Activated naive CD4-positive, alpha-beta T cell treated with anti-CD3 and anti-CD28 coated beads, Interleukin-2, amount 10 ng/mL, durations not matched to agents 7 days and 5 days (primary cell): ENCODE results near the gene STXBP5.

Experiments used
- CTCF ChIA-PET: fragments of 350-600 bp; sonication (Branson Sonifier 250); formaldehyde crosslinking; loops from one replicate; lab custom pipeline; 2021; ENCODE audit warnings: antibody characterized with exemption; lab: Charles Lee
- DNase-seq: peaks from one replicate; pipeline ENCODE4 v3.0.0-alpha.2; 2020
- H3K27ac Mint-ChIP-seq: one replicate; pipeline ENCODE4 v1.8.0; 2021; ENCODE audit warnings: mild to moderate bottlenecking, moderate library complexity, mixed read lengths
- H3K27me3 Mint-ChIP-seq: one replicate; pipeline ENCODE4 v1.8.0; 2021; ENCODE audit warnings: mild to moderate bottlenecking, mixed read lengths
- H3K36me3 Mint-ChIP-seq: one replicate; pipeline ENCODE4 v1.8.0; 2021; ENCODE audit warnings: mixed read lengths
- H3K4me1 Mint-ChIP-seq: one replicate; pipeline ENCODE4 v1.8.0; 2021; ENCODE audit warnings: mixed read lengths
- H3K4me3 Mint-ChIP-seq: one replicate; pipeline ENCODE4 v1.8.0; 2021; ENCODE audit warnings: mild to moderate bottlenecking, moderate library complexity, mixed read lengths
- H3K9me3 Mint-ChIP-seq: one replicate; pipeline ENCODE4 v1.8.0; 2021; ENCODE audit warnings: mixed read lengths

The STXBP5 gene

DNA sequence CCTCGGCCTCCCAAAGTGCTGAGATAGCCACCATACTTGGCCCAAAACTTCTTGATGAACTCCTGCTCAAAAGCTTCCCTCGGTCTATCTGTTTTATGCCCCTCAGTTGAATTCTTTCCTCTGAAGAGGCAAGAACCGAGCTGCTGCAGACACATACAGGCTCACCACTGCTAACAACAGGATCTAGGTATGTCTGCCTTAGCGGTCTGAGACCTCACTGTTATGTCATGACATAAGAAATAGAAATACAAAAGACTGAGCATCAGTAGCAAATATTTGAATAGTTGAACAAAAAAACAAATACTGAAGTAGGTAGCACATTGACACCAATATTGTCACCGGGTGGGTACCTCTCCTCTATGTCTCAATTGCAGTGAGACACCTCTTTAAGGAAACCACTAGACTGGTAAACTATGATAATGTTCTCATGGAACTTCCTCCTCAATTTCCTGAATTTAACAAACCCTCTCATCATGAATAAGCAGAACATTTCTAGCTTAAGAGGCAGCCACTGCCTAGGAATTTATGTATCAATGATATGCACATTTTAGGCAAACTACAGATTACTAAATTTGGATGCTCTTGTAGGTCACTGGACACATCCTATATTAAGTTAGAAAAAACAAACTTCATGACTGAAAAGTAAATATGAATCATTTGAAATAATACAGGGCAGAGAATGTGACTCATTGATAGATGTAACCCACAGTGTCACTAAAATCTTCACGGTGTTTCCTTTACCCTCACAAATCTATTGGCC lies 9.4 kb upstream of the STXBP5 start:
- H3K36me3 Mint-ChIP-seq = no peaks in the 10 kb centered on the region
- no peaks in the 10 kb centered on the region for H3K9me3 Mint-ChIP-seq
- DNase-seq = no peak
- no peak overlapping the region for H3K27ac Mint-ChIP-seq
- CTCF ChIA-PET = no interaction called here
- H3K4me1 Mint-ChIP-seq = peaks cover 16% of the 10 kb centered on the region
- no peaks in the 10 kb centered on the region for H3K27me3 Mint-ChIP-seq
- H3K4me3 Mint-ChIP-seq = no peak overlapping the region

DNA sequence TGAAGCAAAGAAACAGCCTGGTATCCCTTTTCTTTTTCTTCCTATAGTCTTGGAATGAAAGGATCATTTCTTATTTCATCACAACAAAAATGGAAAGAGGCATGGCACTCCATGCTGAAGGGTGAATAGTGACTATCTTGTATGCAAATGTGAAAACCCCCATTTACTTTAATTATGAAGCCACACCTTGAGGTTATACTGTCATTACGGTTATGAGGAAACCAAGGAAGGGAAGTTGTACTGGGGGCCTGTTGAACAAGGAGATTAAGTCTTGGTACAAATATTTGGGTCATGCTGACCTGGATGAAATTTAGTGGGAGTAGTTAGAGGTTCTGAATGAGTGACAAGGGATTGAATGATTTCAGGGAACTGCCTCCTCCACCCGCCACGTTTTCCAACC lies 8.7 kb upstream of the STXBP5 start:
- Mint-ChIP-seq H3K4me1 (peaks cover 16% of the 10 kb centered on the region), H3K36me3 (no peaks in the 10 kb centered on the region), H3K27me3 (no peaks in the 10 kb centered on the region), H3K27ac (no peak overlapping the region), H3K9me3 (no peaks in the 10 kb centered on the region), H3K4me3 (no peak overlapping the region)
- no peak for DNase-seq
- CTCF ChIA-PET = no interaction called here

DNA sequence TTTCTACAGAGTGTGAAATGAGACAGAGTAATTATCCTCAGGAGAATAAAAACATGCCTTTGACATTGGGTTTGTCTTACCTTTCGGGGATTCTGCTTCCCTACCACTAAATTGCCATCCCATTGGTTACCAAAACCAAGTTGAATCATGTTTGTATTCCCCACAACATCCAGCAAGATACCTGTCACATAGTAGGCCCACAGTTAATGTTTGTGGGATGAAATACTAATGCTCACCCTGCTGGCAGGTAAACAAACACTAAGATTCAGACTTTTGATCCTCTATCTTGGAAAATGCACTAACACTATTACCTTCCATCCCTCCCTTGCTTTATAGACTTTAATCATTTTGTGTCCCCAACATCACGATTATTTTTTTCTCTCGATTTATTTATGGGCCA lies 8.2 kb upstream of the STXBP5 start:
- H3K27me3 Mint-ChIP-seq = no peaks in the 10 kb centered on the region
- no peak for DNase-seq
- peaks cover 16% of the 10 kb centered on the region for H3K4me1 Mint-ChIP-seq
- no peak overlapping the region for H3K4me3 Mint-ChIP-seq
- no peaks in the 10 kb centered on the region for H3K9me3 Mint-ChIP-seq
- no peak overlapping the region for H3K27ac Mint-ChIP-seq
- H3K36me3 Mint-ChIP-seq = no peaks in the 10 kb centered on the region
- CTCF ChIA-PET = no interaction called here

DNA sequence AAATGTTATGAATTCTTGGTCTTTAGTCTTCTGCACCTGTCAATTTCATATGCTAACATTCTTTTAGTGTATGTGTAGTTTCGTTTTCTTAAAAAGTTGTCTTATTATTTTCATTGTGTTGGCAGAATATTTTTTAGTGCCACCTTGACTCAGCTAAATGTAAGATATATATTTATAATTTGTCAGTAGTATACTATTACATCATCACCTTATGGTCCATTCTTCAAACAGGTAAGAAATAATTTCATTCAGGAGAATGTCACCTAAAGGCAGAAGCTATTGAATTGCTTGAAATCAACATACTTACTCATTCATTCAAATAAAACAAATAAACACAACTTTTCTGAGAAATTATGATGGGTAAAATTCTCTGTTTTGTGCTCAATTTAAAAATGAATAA lies 3.5 kb upstream of the STXBP5 start:
- CTCF ChIA-PET = no interaction called here
- H3K4me3 Mint-ChIP-seq = no peak overlapping the region
- no peak overlapping the region for H3K27ac Mint-ChIP-seq
- no peaks in the 10 kb centered on the region for H3K9me3 Mint-ChIP-seq
- H3K36me3 Mint-ChIP-seq = no peaks in the 10 kb centered on the region
- H3K27me3 Mint-ChIP-seq = no peaks in the 10 kb centered on the region
- peaks cover 27% of the 10 kb centered on the region for H3K4me1 Mint-ChIP-seq
- no peak for DNase-seq

DNA sequence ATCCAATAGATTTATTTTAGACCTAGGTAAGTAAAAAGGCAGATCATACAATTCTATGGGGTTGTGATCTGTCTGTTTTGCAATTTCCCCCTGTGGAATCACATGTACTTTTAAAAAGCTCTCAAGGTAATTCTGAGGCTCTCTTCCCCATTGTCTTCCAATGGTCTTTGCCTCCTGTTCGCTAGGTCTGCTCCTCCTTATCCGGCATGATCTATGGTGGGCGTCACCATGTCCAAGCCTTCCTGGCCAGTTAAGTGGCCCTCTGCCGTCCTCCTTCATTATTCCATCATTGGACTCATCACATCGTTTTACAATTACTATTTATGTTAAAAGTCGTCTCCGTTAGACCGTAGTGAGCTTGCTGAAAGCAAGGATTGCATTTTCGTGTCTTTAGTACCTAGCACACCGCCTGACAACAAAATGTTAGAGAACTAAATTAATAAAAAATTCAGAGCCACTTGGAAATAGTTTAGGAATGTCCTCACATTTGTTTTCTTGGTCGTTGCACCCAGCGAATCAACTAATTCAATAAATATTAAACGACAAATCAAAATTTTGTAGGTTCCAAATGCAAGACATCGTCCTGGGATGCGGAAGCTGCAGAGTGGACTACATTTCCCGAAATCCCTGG lies 2.2 kb upstream of the STXBP5 start:
- Mint-ChIP-seq H3K27ac (peak overlapping the region; percentile 98), H3K4me1 (peaks cover 34% of the 10 kb centered on the region), H3K36me3 (no peaks in the 10 kb centered on the region), H3K27me3 (no peaks in the 10 kb centered on the region), H3K4me3 (peak overlapping the region; percentile 86), H3K9me3 (no peaks in the 10 kb centered on the region)
- CTCF ChIA-PET = no interaction called here
- DNase-seq = peak; percentile 34

DNA sequence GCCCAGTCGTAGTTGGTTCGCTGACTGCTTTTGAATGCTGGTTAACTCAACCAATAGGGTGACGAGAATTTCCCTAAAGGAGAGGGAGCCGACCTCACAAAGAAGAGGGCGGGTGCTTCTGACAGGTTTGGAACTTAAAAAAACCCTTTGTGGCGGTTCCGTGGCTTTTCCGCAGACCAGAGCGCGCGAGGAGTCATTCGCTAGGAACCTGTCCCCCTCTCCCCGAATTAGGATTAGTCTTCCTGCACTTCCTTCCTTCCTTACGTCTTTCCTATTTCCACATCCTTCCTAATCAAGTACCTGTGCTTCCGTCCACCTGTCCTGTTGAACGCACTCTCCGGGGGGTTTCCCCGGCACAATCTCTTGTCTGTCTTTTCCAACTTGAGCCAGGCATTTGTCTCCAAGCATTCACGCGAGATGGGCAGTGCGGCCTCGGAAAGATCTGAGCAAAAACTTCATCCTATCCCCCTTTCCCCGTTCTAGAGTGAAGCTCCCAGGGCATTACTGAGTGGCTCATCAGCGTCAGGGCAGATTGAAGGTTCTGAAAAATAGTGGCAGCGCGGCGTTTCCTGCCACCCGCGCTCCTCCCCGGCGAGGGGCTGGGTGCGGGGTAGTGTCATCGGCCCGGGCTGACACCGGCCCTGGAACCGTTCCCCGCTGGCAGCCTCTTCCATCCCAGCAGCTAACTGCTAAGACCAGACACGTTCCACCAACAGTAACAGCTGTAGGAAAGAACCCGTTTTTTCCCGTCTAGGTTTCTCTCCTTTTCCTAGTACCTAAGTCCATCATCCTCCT lies 1.5 kb upstream of the STXBP5 start:
- CTCF ChIA-PET = no interaction called here
- H3K36me3 Mint-ChIP-seq = no peaks in the 10 kb centered on the region
- H3K27ac Mint-ChIP-seq = peak overlapping the region; percentile 98
- H3K4me1 Mint-ChIP-seq = peaks cover 40% of the 10 kb centered on the region
- peak; percentile 89 for DNase-seq
- H3K4me3 Mint-ChIP-seq = peak overlapping the region; percentile 86
- H3K27me3 Mint-ChIP-seq = no peaks in the 10 kb centered on the region
- H3K9me3 Mint-ChIP-seq = no peaks in the 10 kb centered on the region

DNA sequence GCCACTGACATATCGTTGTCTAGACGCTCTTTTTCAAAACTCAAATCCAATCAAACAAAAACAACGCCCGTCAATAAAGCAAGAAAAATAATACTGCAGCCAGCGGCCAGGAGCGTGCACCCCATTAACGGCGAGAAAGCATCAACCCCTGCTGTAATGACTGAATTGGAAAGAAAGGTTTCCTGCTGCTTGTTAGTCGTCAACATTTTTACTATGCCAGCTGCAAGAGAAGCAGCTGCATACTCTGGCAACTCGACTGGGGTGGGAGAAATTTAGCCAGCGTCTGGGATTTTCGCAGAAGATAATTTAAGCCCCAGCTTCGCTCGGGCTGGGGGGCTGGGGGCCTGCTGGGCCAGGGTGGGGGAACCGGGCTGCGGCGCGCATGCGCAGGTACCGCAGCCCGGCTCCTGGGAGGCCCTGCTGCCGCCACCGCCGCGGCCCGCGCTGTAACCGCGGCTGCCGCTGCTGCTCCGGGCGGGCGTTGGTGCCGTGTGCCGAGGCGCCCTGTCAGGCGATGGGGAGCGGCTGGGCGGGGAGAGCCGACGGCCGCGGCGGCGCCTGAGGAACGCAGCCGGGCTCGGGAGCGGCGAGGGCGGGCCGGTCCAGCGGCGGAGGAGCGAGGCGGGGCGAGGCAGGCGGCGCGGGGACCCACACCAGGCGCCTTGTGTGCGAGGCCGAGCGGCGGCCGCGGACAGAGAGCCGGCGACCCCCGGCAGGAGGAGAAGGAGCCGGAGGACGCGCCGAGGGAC lies 732 bp upstream of the STXBP5 start:
- CTCF ChIA-PET = no interaction called here
- Mint-ChIP-seq H3K9me3 (no peaks in the 10 kb centered on the region), H3K27me3 (no peaks in the 10 kb centered on the region), H3K4me1 (peaks cover 40% of the 10 kb centered on the region), H3K36me3 (no peaks in the 10 kb centered on the region), H3K27ac (peak overlapping the region; percentile 98), H3K4me3 (peak overlapping the region; percentile 86)
- peak; percentile 75 for DNase-seq

DNA sequence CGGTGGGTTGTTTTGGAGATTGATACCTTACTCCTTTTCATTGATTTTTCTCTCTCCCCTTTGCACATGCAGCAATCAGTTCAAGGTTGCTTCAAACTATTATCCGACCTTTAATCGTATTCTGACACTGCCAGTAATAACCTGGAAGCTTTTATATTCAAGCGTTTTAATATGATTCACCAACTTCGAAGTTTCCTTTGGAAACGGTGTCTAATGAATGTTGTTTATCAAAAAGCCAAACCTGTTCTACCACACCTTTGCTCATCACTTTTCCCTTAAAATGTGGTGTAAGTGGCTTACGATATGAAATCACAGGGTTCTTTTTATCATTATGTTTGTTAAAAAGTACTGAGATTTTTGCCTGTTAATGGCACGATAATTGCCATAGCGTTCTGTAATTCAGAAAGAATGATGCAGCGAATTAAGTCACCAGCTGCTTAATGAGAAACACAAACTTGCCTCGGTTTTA lies 660 bp downstream of the STXBP5 start:
- Mint-ChIP-seq H3K4me3 (peak overlapping the region; percentile 79), H3K4me1 (peaks cover 40% of the 10 kb centered on the region), H3K27ac (peak overlapping the region; percentile 78), H3K36me3 (peaks cover 5% of the 10 kb centered on the region), H3K27me3 (no peaks in the 10 kb centered on the region), H3K9me3 (no peaks in the 10 kb centered on the region)
- CTCF ChIA-PET = no interaction called here
- no peak for DNase-seq

DNA sequence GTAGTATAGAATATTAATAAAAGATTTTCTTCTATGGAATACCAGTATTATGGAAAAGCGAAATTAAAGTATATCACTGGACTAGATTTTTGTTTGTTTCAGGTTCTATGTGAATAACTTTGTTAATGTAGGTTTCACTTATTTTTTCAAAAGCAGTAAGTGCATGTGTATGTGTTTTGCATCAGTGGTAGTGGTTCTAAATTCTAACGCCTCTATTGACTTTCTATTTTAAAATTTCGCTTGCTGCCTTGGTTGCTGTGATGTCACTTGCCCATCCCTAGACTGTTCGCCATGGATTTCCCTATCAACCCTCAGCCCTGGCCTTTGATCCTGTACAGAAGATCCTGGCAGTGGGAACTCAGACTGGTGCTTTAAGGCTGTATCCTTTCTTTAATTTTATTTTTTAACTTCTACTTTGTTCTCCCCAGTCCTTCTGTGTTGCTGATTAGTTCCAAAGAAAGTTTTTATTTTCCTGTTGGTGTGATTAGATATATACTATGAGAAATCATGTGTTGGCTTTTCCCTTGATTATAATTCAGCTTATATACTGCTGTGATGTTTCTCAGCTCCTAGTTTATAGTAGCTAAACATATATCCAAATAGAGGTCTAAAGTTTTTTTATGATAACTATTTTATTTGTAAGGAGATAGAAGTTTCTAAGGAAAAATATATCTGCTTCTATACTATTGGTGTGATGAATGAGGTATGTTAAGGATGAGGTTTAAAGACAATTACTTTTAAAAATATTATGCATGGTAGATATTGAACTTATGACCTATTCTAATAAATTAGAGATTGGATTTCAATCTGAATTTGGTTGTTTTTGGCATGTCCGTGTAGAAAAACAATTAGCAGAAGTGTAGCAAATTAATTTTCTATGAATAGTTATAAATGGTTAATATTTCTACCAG lies 1.7 kb downstream of the STXBP5 start:
- peak overlapping the region; percentile 39 for H3K4me3 Mint-ChIP-seq
- CTCF ChIA-PET = no interaction called here
- no peaks in the 10 kb centered on the region for H3K27me3 Mint-ChIP-seq
- H3K9me3 Mint-ChIP-seq = no peaks in the 10 kb centered on the region
- DNase-seq = no peak
- peaks cover 40% of the 10 kb centered on the region for H3K4me1 Mint-ChIP-seq
- no peak overlapping the region for H3K27ac Mint-ChIP-seq
- peaks cover 7% of the 10 kb centered on the region for H3K36me3 Mint-ChIP-seq

DNA sequence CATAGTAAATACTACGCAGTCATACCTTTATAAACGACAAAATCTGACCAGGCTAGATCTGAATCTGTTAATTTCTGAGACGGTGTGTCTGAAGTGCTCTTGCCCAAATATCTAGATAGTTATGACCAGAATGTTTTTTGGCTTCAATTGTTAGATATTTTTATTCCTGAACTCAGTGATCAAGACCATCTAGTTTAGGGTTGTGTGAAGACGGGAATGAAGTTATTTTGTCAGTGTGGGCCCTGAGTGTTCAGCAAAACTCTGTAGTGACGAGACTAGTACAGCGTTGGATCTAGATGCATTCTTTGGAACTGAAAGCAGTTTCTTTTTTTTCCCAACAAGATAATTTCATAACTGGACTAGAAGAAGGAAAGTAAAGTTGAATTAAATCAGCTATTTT lies 3.1 kb downstream of the STXBP5 start:
- peaks cover 16% of the 10 kb centered on the region for H3K36me3 Mint-ChIP-seq
- H3K4me1 Mint-ChIP-seq = peaks cover 29% of the 10 kb centered on the region
- H3K27ac Mint-ChIP-seq = no peak overlapping the region
- DNase-seq = no peak
- no peaks in the 10 kb centered on the region for H3K27me3 Mint-ChIP-seq
- no peaks in the 10 kb centered on the region for H3K9me3 Mint-ChIP-seq
- CTCF ChIA-PET = no interaction called here
- no peak overlapping the region for H3K4me3 Mint-ChIP-seq

DNA sequence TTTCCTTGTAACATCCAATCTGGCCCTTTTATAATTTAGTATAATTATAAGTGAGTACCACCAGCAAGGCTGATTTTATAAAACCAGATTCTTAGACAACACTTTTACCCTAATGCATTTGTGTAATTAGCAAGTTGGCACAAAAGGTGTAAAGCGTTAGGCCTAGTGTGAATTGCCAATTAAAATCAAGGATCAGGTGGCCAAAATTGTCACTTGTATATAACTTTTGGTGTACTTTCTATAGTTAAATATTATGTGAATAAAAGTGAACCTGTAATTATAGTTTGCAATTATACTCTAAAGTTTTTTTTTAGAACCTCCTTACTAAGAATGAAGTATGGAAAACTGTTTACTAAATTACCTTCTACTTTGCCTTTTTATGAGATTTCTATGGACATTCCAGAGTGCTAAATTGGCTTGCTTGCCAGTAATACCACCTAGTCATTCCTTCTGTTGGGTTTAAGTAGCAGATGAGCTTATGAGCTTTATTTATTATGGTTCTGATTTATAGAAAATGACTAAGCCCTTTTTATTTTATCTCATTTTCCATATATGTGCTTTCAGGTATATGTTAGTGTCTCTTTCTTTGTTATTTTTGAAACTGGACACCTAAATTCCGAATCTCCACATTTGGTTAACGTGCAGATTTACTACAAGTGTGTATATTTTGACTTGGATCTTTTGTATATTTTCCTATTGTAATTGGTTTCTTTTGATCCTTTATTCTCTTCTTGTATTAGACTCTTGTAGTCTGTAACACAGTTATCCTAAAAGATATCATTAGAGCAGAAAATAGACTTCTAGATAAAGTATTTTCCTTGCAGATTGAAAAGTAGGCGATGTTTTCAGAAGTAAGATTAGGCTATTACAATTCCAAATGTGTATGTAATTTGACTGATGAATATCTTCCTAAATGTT lies 3.9 kb downstream of the STXBP5 start:
- Mint-ChIP-seq H3K9me3 (no peaks in the 10 kb centered on the region), H3K27me3 (no peaks in the 10 kb centered on the region), H3K36me3 (peaks cover 18% of the 10 kb centered on the region), H3K27ac (no peak overlapping the region), H3K4me3 (no peak overlapping the region), H3K4me1 (peaks cover 27% of the 10 kb centered on the region)
- CTCF ChIA-PET = no interaction called here
- no peak for DNase-seq

DNA sequence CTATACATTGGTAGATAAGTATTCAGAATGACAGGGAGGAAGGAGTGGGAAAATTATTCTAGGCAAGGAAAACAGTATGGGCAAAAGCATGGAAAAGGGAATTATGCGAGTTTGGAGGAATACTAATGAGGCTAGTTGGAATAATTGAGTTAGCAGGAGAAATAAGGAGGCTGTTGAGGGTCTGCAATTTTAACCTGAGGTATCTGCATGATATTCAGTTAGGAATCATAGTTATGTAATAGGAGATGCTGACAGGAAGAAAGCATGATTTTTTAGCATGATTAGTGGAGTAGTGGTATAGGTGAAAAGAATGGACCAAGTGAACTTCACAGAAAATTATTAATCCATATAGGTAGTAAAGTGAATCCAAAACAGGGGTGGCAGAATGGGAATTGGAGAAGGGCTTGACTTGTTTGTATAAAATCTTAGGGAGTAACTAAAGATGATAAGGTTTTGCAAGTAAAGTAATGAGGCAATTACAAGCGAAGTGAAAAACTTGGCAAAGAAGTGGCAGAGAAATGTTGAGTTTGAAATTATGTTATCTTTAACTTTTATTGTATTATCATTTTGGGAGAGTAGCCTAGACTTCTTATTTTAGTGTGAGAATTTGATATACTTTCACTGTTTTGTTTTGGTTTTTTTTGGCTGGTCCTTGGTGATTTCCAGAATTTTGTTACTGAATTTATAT lies 5.7 kb downstream of the STXBP5 start:
- no peak overlapping the region for H3K4me3 Mint-ChIP-seq
- CTCF ChIA-PET = no interaction called here
- H3K27me3 Mint-ChIP-seq = no peaks in the 10 kb centered on the region
- no peak overlapping the region for H3K27ac Mint-ChIP-seq
- H3K4me1 Mint-ChIP-seq = peaks cover 23% of the 10 kb centered on the region
- peaks cover 18% of the 10 kb centered on the region for H3K36me3 Mint-ChIP-seq
- DNase-seq = no peak
- H3K9me3 Mint-ChIP-seq = no peaks in the 10 kb centered on the region
